CD4-positive, alpha-beta T cell treated with Interleukin-17A for 4 hours (primary cell): Measurements from ENCODE around the gene SDHAF2.
"Not testable (repeated sequence)": the region's sequence is repeated elsewhere in the genome, so short reads cannot be mapped to it uniquely, and the experiment has no call there.

ENCODE experiments used
- DNase-seq: peaks from one replicate; pipeline ENCODE4 v3.0.0-alpha.2; 2020; ENCODE audit warnings: mixed read lengths

The SDHAF2 gene

DNA sequence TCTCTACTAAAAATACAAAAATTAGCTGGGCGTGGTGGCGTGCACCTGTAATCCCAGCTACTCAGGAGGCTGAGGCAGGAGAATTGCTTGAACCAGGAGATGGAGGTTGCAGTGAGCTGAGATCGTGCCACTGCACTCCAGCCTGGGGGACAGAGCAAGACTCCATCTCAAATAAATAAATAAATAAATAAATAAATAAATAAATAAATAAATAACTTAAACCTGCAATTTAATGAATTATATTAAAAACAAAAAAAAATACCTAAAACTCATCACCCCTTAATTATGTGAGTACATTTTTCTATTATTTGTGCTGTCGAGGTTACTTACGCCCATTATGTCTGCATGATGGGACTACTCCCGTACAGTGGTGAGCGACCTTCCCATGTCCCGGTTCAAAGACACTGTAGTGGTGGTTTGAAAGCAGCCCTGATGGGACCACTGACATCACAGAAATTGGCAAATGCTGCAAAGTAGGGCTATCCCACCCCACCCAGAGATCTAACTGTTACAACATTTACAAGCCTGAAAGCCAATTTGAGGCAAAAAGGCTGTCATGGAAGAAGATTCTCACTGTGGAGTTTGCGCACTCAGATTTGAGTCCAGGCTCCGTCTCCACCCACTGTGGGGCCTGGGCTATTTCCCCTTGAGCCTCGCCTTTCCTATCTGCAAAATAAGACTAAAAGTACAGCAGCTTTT is 49.6 kb downstream of the SDHAF2 start:
- DNase-seq = not testable (repeated sequence)

DNA sequence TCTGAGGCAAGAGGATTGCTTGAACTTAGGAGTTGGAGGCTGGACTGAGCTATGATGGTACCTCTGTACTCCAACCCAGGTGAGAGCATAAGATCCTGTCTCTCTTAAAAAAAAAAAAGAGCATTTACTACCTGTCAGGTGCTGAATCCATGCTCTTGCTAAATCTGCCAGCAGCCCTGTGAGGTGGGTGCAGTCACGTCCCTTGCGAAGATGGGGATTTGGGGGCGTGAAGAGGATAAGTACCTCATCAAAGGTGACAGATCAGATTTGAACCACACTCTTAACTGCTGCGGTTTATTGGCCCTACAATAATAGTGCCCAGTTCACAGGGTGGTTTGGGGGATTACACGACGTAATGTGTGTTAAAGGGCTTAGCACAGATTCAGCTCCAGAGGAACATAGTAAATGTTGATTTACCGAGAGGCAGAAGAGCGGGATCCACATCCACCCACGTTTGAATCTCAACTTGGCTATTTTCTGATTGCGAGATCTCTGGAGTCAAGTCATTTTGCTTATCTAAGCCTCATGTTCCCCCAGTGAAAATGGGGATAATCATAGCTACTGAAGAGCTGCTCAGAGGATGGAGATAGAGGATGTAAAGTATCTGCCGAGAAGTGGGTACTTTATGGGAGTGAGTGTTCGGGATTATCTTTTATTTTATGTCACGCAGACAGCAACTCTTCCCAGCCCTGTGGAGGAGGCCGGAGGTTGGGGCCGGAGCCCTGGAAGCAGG is 50.5 kb downstream of the SDHAF2 start:
- DNase-seq = no peak

DNA sequence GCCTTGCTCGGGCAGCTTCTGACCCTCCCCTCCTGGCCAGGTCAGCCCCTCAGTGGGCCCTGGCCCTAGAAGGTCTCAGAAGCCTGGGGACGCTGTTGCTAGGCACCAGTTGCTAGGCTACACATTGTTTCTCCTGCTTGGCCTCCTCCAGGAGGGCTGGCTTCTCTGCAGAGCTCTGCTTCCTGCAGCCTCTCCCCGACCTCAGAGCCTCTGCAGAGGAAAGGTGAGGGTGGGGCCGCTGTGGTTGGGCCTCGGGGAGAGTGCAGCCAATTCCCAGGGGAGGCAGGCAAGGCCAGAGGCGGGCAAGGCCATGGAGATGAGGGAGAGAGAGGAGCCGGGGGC is 51.0 kb downstream of the SDHAF2 start:
- no peak for DNase-seq

DNA sequence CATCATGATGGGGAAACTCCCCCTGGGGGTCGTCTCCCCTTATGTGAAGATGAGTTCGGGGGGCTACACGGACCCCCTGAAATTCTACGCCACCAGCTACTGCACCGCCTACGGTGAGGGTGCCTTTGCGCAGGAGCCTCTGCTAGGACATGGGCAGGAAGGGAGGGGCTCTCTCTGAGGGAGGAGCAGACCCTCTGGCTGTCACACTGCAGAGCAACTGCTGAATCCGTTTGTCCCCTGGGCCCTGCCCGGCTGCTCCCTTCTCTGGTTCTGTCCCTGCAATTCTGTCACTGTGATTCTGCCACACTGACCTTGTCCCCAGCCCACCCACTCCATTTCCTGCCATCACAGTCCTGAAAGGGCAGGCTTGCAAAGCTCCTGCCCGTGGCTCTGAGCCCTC is 51.9 kb downstream of the SDHAF2 start:
- no peak for DNase-seq

DNA sequence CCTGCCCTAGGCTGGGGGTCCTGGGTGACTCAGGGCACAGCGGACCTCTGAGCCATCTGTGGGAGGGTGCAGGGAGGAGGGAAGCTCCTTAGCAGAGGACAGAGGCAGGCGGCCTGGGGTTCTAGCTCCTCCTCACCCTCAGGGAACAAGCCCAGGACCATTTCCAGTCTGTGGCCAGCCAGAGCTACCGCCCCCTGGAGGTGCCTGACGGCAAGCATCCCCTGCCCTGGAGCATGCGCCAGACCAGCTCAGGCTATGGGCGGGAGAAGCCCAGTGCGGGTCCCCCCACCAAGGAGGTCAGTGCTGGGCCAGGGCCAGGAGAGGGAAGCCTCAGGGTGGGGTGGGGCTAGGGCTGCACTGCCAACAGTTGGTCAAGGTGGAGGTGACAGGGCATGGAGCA is 52.6 kb downstream of the SDHAF2 start:
- DNase-seq = no peak

DNA sequence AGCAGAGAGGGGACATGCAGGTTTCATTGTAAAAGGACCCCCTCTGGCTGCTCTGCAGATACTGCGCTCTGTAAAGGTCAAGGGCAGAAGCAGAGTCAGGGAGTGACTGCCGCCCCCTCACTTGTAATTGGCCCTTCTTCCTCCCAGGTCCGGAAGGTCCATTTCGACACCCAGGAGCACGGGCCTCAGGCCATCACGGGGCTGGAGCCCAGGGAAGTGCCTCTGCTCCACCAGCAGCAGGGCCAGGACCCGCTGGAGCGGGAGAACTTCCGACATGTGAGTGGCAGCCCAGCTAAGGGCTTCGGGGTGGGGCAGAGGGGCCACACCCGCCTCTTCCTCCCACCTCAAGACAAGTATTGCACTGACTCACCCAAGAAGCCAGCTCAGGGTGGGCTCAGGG is 54.6 kb downstream of the SDHAF2 start:
- DNase-seq = no peak

DNA sequence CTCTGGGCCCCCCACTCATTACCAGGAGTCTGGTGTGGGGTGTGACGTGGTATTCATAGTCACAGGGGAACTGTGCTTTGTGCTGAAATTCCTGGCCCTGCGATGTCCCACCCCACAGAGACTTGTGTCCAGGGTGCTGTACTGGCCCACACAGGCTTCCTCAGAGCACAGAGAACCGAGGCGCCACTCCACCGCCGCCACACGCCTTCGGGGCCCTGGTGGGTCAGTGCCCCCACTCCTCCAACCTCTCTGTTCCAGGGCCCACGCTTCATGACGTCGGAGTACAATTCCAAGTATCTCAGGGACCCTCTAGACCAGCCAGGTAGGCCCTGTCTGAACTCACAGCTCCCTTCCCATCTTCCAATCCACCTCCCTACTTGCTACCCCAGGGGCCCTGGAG is 55.2 kb downstream of the SDHAF2 start:
- DNase-seq = no peak

DNA sequence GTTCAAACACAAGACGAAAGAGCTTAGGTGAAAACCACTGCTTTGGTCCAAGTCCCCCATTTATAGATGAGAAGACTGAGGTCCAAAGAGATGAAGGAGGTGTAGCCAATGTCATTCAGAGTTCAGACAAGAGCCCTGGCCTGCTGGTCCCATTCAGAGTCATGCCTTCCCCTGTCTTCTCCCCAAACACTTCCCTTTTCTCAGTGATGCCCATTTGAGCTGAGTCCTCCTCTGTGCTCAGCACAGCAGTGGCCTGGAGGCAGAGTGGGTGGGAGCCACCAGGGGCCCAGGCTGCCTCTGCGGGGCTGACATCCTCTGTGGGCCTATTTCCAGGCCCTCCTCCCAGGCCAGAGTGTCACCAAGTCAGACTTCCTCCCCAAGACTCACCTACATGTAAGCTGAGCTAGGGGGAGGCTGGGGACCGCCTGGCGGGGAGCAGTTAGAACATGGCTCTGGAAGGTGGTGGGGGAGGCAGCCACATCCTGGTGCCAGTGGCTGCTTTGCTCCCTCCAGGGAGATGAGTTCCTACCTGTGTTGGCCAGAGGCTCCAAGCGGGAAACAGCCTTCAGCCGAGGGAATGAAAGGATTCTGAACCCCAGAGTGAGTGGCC is 56.2 kb downstream of the SDHAF2 start:
- DNase-seq = no peak

DNA sequence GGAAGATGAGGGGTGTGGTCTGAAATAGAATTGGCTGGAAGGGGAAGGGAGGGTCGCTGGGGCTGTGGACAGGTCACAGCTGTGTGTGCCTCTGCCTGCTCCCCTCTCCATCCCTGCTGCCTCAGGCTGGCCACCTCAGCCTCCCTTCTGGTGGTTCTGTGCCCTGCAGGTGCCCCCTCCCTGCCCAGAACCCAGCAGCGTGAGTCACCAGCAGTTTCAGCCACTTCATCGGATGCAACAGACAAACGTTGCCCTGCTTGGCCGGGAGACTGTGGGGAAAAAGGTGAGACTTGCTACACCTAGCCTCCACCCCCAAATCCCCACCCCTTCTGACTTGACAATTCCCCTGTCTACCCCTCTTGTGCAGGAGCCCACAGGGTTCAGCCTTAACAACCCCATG is 56.9 kb downstream of the SDHAF2 start:
- DNase-seq = no peak

DNA sequence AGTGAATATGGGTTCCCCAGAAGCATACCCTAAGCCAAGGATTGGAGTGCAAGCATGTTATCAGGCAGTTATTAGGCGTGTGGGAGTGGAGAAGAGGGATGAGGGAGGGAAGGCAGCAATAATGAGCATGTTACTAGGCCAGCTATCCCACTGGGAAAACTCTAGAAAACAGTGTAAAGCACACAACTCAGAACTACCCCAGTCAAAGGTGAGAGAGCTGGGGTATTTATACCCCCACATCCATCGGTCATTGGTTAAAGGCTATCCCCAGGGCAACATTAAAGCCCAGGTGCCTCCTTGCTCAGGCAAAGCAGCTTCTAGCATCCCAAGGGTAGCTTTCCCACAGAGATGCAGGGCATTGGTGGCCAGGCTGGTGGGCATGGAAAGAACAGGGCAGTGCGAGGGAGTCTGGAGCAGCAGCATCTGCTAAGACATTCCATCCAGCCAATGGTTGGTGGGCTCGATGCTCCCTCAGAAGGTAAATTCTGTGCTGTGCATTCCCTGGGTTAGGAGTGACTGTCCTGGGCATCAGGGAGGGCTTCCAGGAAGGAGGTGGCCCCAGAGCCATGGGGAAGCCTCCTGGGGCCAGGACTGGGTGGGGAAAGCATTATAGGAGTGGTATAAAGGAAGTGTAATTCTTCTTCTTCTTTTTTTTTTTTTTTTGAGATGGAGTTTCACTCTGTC is 57.6 kb downstream of the SDHAF2 start:
- DNase-seq = no peak

DNA sequence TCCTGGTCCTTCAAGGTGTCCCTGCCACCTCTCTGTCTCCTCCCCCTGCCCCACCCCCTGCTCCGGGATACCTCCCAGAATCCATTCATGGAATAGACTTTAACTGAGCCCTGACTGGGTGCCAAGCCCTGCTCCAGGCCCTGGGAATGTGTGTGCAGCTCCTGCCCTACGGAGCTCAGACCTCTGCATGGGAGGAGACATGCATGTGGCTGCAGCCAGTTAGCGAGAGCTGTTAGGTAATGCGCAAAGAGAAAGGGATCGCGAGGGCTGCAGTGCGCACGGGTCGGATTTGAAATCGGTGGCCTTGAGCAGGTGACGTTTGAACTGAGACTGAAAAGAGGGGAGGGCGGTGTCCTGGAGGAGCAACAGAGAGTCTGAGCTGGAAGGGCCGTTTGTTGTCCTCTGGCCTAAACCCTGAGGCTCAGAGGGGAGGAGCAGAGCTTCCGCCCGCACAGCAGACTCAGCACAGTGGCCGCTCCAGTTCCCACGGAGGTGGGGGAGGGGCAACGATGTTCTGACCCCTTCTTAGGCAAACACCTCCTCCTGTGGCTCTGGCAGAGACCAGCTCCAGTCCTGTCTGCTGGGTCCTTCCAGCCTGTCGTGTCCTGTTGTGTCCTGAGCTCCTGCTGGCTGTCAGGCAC is 58.8 kb downstream of the SDHAF2 start:
- no peak for DNase-seq

DNA sequence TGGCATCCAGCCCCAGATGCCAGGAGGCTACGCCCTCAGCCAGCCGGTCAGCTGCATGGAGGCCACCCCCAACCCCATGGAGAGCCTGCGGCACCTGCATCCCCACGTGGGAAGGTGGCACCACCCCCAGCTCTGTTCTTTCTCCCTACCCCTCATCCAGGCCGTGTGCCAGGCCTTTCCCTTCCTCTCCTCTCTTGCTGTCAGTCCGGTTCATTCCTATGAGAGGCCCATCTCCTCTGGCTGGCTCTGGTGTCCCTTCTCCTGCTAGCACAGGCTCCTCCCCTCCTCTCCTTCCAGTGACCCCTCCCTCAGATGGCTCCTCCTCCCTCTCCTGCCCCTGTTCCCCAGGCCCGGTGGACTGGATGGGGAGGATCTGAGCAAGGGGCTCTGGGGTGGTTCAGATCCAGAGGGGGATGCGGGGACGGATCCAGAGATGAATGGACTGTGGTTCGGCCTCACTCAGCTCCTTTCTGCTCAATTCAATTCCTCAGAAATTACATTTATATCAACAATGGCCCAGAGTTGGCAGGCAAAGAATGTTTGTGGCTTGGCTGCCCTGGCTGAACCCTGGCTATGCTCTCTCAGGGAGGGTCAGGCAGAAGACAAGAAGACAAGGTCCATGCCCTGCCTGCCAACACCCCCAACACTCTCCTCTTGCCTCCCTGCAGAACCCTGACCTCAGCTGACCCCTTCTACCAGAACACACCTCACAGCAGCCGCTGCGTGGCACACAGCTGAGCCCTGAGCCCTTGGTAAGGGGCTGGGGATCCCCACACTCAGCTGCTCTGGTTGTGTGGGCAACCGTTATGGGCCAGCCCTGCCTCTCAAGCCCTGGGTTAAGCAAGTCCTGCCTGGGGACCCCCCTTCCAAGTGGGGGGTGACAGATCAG is 60.2 kb downstream of the SDHAF2 start:
- no peak for DNase-seq

DNA sequence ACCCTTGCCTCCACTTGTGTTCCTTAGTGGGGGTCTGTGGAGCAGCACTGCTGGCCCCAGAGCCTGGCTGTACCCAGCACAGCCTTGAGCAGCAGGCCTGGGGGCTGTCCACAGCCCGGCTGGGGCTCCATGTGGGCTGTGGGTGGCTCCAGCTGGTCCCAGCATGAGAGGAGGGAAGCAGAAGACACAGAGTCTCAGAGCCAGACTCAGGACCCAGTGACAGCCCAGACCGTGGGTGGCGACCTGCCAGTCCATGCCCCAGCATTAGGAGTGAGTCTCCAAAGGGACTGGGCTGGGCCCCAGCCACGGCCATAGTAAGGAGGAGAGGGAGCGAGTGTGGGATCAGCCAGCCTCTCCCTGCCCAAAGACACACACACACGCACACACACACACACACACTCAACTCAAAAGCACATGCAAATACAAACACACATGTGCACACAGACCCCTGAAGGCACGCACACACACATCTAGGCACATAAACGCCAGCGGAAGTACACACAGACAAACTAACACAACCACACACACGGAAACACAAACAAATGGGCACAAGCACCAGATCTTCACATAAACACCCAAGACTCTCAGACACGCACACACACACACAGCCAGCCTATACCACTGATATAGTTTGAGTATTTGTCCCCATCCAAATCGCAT is 61.9 kb downstream of the SDHAF2 start:
- DNase-seq = no peak

DNA sequence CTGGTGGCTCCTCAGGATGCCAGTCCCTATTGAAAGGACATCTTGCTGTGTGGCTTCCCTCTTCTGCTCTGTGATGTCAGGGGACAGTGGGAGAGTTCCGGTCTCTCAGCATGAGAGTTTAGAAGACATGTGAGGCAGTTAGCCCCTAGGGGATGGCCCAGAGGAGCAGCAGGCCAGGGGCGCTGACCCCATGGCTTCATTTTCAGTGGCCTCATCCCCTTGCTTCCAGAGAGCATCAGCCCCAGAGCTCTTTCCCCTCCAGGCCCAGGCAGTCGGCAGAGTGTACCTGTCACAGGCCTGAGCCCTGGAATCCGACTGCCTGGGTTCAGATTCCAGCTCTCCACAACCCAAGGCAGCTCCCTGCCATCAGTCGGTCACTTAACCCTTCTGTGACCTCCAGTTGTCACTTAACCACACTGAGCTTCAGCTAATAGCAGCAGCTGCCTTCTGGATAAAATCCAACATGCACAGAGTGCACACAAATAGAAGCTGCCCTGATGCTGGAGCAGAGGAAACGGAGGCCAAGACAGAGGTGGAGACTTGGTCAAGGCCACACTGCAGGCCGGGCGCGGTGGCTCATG is 64.5 kb downstream of the SDHAF2 start:
- DNase-seq = no peak

DNA sequence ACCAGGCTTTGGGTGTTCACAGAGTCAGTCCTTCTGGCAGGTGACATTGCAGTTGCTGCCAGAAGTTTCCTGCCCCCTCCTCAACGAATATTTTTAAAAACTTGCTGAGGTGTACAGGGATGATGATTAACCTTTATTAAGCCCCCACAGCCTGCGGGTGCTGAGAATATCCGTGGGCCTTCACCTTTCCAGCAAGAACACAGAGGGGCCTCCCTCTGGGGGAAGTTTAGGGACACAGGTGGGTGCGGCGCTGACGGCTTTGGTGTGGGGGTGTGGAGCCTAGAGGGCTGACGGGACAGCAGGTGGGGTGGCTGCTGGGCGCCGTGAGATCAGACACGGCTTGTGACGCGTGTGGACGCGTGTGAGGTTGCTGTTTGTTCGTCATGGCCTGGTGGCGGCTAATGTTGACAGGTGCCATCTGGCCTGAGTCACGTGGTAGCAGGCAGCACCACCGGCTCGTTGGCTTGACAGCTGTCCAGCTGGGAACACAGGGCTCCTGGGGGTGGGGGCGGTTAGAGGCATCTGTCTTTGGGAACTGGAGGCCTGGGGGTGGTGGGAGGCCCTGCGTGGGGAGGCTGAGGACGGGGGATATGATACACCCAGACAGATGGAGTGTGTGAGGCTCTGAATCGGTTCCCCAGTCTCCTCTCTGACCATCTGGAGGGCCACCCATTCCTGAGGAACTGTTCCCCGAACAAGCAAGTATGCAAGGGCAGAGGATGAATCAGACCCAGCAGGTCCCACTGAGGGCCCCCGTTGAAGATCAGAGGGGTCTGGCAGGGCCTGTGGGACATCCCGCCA is 66.1 kb downstream of the SDHAF2 start:
- no peak for DNase-seq
